PC-3 (cell line): ENCODE data around the gene NVL.

Experiments used
- EZH2 ChIP-seq: fragments of 300-600 bp; sonication (generic); IDR thresholded peaks from one replicate; pipeline ENCODE4 v1.6.1; 2017; ENCODE audit warnings: antibody characterized with exemption, mild to moderate bottlenecking, low read length; ENCODE audit not compliant: unreplicated experiment
- EZH2phosphoT487 ChIP-seq: fragments of 300-600 bp; sonication (generic); IDR thresholded peaks from 2 replicates; pipeline ENCODE4 v1.6.1; 2018; ENCODE audit warnings: mild to moderate bottlenecking, antibody characterized with exemption, low read length, borderline replicate concordance
- TF ChIP-seq, protein P1 (sequence below): fragments of 300-600 bp; sonication (generic); conservative IDR thresholded peaks from 2 replicates; pipeline ENCODE4 v1.5.1; 2017; ENCODE audit warnings: antibody characterized with exemption, low read depth, mild to moderate bottlenecking, low read length

DNA sequence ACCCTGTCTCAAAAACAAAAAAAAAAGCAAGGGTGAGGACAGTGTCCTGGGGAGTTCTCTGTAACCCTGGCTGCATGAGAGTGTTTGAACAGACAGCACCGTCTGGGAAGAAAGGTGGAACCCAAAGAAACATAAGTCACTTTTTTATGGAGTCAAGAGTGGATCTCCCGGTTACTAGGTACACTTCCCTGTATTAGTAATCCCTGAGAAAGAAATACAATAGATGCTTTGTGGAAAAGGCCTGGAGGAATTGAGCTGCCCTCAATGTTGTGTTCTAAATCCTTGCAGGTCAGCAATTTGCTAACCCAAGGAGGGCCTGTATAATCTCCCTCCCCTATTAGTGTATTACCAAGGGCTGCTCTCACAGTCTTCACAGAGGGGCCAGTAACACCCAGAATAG lies 130.3 kb downstream of the NVL start:
- TF ChIP-seq, protein P1, sequence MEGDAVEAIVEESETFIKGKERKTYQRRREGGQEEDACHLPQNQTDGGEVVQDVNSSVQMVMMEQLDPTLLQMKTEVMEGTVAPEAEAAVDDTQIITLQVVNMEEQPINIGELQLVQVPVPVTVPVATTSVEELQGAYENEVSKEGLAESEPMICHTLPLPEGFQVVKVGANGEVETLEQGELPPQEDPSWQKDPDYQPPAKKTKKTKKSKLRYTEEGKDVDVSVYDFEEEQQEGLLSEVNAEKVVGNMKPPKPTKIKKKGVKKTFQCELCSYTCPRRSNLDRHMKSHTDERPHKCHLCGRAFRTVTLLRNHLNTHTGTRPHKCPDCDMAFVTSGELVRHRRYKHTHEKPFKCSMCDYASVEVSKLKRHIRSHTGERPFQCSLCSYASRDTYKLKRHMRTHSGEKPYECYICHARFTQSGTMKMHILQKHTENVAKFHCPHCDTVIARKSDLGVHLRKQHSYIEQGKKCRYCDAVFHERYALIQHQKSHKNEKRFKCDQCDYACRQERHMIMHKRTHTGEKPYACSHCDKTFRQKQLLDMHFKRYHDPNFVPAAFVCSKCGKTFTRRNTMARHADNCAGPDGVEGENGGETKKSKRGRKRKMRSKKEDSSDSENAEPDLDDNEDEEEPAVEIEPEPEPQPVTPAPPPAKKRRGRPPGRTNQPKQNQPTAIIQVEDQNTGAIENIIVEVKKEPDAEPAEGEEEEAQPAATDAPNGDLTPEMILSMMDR = no peak
- TF ChIP-seq EZH2phosphoT487 (no peak), EZH2 (no peak)
